HUES64 (cell line): ENCODE data around the gene NTHL1.

Experiments
- H3K27ac ChIP-seq: 2 replicates; pipeline ENCODE4 v1.7.0; 2013; ENCODE audit warnings: low read depth, low read length, inconsistent platforms
- H3K27me3 ChIP-seq: 2 replicates; pipeline ENCODE4 v1.6.1; 2013; ENCODE audit warnings: mild to moderate bottlenecking, low read length; ENCODE audit not compliant: insufficient read depth
- H3K36me3 ChIP-seq: 2 replicates; pipeline ENCODE4 v1.6.1; 2013; ENCODE audit warnings: mild to moderate bottlenecking, low read length; ENCODE audit not compliant: insufficient read depth
- H3K4me1 ChIP-seq: 2 replicates; pipeline ENCODE4 v1.6.1; 2013; ENCODE audit warnings: mild to moderate bottlenecking, low read length, moderate library complexity; ENCODE audit not compliant: insufficient read depth
- H3K4me3 ChIP-seq: 2 replicates; pipeline ENCODE4 v1.5.1; 2013; ENCODE audit warnings: mild to moderate bottlenecking, low read length, moderate library complexity
- H3K9ac ChIP-seq: 2 replicates; pipeline ENCODE4 v1.6.1; 2013; ENCODE audit warnings: mild to moderate bottlenecking, low read depth, low read length
- H3K9me3 ChIP-seq: 2 replicates; pipeline ENCODE4 v1.6.1; 2013; ENCODE audit warnings: low read depth, low read length; ENCODE audit not compliant: insufficient read depth
- WGBS: fragments of 150-250, 120-280 bp; methylation state at CpG from one replicate; pipeline ENCODE4 v1.1.7; 2013; ENCODE audit warnings: missing lambda C conversion rate; 5-methylcytosine and 5-hydroxymethylcytosine counted together

Gene NTHL1

GRCh38 chr16:2009791-2010510 lies 37.7 kb downstream of the NTHL1 start, which contains the start of gene ZNF598:
Gene ZNF598 (minus strand): TSS chr16:2009821.
- Histone ChIP-seq H3K4me1 (peaks cover 14% of the 10 kb centered on the region; the same call in 1 of the 2 replicates), H3K9me3 (no peaks in the 10 kb centered on the region), H3K27me3 (no peaks in the 10 kb centered on the region), H3K4me3 (peak within 1 kb of the TSS; percentile 96), H3K36me3 (peaks cover 7% of the 10 kb centered on the region), H3K9ac (peak within 1 kb of the TSS; percentile 92), H3K27ac (peak within 1 kb of the TSS; percentile 81)
- whole genome bisulfite sequencing, result 4% methylated on average over 52 of the region's 52 CpGs

GRCh38 chr16:2009164-2009711 lies 38.4 kb downstream of the NTHL1 start:
- WGBS, result under 1% methylated on average over 55 of the region's 55 CpGs
- Histone ChIP-seq H3K27me3 (no peaks in the 10 kb centered on the region), H3K27ac (peak overlapping the region; percentile 73; the same call in 1 of the 2 replicates), H3K36me3 (peaks cover 7% of the 10 kb centered on the region), H3K9me3 (no peaks in the 10 kb centered on the region), H3K9ac (peak overlapping the region; percentile 92), H3K4me1 (peaks cover 17% of the 10 kb centered on the region; the same call in 1 of the 2 replicates), H3K4me3 (peak overlapping the region; percentile 96)

GRCh38 chr16:2008631-2009163 lies 38.9 kb downstream of the NTHL1 start:
- 12% methylated on average over 23 of the region's 23 CpGs for WGBS
- Histone ChIP-seq H3K4me1 (peaks cover 19% of the 10 kb centered on the region; the same call in 1 of the 2 replicates), H3K27ac (peak overlapping the region; percentile 73; the same call in 1 of the 2 replicates), H3K9ac (peak overlapping the region; percentile 92), H3K27me3 (no peaks in the 10 kb centered on the region), H3K36me3 (peaks cover 7% of the 10 kb centered on the region), H3K4me3 (peak overlapping the region; percentile 96), H3K9me3 (no peaks in the 10 kb centered on the region)

GRCh38 chr16:2008009-2008526 lies 39.6 kb downstream of the NTHL1 start:
- Histone ChIP-seq H3K27me3 (no peaks in the 10 kb centered on the region), H3K9me3 (no peaks in the 10 kb centered on the region), H3K27ac (no peak overlapping the region), H3K9ac (no peak overlapping the region), H3K36me3 (peaks cover 13% of the 10 kb centered on the region), H3K4me3 (peak overlapping the region; percentile 96), H3K4me1 (peaks cover 19% of the 10 kb centered on the region; the same call in 1 of the 2 replicates)
- WGBS, result 91% methylated on average over 15 of the region's 15 CpGs

DNA sequence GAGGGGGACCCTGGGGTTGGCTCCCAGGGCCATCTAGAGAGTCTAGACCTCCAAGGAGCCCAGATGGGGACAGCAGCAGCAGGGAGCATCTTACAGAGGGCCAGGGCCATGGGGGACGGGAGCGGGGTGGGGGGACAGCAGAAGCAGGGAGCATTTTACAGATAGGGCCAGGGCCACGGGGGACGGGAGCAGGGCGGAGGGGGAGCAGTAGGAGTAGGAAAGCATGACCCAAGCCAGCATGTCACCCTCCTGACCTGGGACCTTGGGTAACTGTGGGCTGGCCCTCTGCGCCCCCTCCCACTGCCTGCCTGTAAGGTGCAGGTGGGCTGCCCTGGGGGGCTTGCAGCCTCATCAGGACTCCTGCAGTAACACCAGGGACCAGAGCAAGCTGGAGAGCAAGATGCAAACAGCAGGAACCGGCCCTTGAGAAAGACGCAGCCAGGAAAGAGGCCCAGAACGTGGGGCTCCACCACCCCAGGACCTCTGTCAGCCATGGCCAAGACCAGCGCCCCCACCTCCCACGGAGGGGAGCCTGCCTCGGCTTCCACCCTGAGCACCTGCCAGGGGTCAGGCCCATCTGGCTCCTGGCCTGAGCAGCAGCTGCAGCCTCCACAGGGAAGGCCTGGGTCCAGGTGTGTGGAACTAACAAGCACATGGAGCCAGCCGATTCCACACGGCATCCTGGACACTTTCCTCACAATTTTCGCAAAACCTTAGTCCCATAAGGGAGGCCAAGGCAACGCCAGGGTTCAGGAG lies 40.4 kb downstream of the NTHL1 start:
- H3K9ac ChIP-seq, result peak overlapping the region; percentile 36; the same call in 1 of the 2 replicates
- peak overlapping the region; percentile 96; the same call in 1 of the 2 replicates for H3K4me3 ChIP-seq
- 92% methylated on average over 16 of the region's 16 CpGs for WGBS
- peaks cover 21% of the 10 kb centered on the region for H3K36me3 ChIP-seq
- no peaks in the 10 kb centered on the region for H3K9me3 ChIP-seq
- H3K27me3 ChIP-seq, result no peaks in the 10 kb centered on the region
- no peak overlapping the region for H3K27ac ChIP-seq
- H3K4me1 ChIP-seq, result peaks cover 19% of the 10 kb centered on the region; the same call in 1 of the 2 replicates

- 91% methylated on average over 8 of the region's 8 CpGs for WGBS
- Histone ChIP-seq H3K27me3 (no peaks in the 10 kb centered on the region), H3K27ac (no peak overlapping the region), H3K4me1 (peaks cover 19% of the 10 kb centered on the region; the same call in 1 of the 2 replicates), H3K9ac (no peak overlapping the region), H3K9me3 (no peaks in the 10 kb centered on the region), H3K36me3 (peaks cover 30% of the 10 kb centered on the region), H3K4me3 (no peak overlapping the region)
These were observed 41.3 kb downstream of the NTHL1 start for GRCh38 chr16:2006317-2006716.

DNA sequence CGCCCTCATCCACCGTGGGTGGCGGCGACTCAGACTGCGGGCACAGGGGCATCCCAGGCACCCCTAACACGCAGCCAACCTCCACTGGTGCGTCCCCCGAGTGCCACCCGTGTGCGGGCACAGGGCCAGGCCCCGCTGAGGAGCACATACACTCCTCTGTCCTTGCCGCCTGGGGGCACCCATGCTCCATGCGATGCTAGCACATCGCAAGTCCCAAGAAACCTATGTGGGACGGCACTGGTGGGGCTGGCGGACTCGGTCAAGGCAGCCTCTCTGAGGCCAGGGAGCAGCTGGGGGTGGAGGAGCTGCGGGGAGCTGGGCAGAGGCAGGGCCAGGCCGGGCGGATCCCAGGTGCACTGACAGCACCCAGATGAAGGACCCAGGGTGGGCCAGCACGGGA lies 42.0 kb downstream of the NTHL1 start:
- Histone ChIP-seq H3K9ac (no peak overlapping the region), H3K4me1 (peaks cover 19% of the 10 kb centered on the region; the same call in 1 of the 2 replicates), H3K36me3 (peaks cover 37% of the 10 kb centered on the region), H3K27ac (no peak overlapping the region), H3K27me3 (no peaks in the 10 kb centered on the region), H3K4me3 (no peak overlapping the region), H3K9me3 (no peaks in the 10 kb centered on the region)
- whole genome bisulfite sequencing, result 92% methylated on average over 21 of the region's 21 CpGs

- no peaks in the 10 kb centered on the region for H3K9me3 ChIP-seq
- 90% methylated on average over 34 of the region's 34 CpGs for WGBS
- H3K4me1 ChIP-seq, result peaks cover 14% of the 10 kb centered on the region; the same call in 1 of the 2 replicates
- no peaks in the 10 kb centered on the region for H3K27me3 ChIP-seq
- peaks cover 43% of the 10 kb centered on the region for H3K36me3 ChIP-seq
- peak overlapping the region; percentile 74; the same call in 1 of the 2 replicates for H3K27ac ChIP-seq
- H3K9ac ChIP-seq, result no peak overlapping the region
- H3K4me3 ChIP-seq, result no peak overlapping the region
These were observed 42.7 kb downstream of the NTHL1 start for GRCh38 chr16:2004795-2005517.

GRCh38 chr16:2003827-2004641 lies 43.6 kb downstream of the NTHL1 start:
- H3K4me1 ChIP-seq, result peaks cover 14% of the 10 kb centered on the region; the same call in 1 of the 2 replicates
- H3K27me3 ChIP-seq, result no peaks in the 10 kb centered on the region
- WGBS, result 33% methylated on average over 36 of the region's 36 CpGs
- H3K4me3 ChIP-seq, result peak overlapping the region; percentile 34
- peak overlapping the region; percentile 56 for H3K9ac ChIP-seq
- peak overlapping the region; percentile 74; the same call in 1 of the 2 replicates for H3K27ac ChIP-seq
- peaks cover 52% of the 10 kb centered on the region for H3K36me3 ChIP-seq
- H3K9me3 ChIP-seq, result no peaks in the 10 kb centered on the region
